Right renal cortex interstitium (tissue), 3 donors: ENCODE measurements around the gene GNB1L. TPM values are rescaled to one million over a fixed set of nuclear protein-coding genes. Genes with fewer than 3 reads are reported as not detected.

Source experiments
- DNase-seq, 3 donors: peaks; one replicate each; pipeline ENCODE4 v3.0.0-alpha.2; 2013; ENCODE audit warnings: low read depth in 3 of 3, low spot score in 2 of 3
- polyA plus RNA-seq, 3 donors: library from polyadenylated mRNA; unstranded; fragments of 120-200 nt; gene quantifications; one replicate each; pipeline ENCODE4 v1.2.1, GENCODE V29; 2013; ENCODE audit not compliant: insufficient read length in 3 of 3

Gene GNB1L
- polyA plus RNA-seq, 3 donors = 2.3 to 3.5 (median 3.2) TPM

GRCh38 chr22:19826619-19826950 is 28.1 kb downstream of the GNB1L start:
- DNase-seq = no peak

GRCh38 chr22:19825904-19826618 is 28.6 kb downstream of the GNB1L start:
- DNase-seq = no peak

DNA sequence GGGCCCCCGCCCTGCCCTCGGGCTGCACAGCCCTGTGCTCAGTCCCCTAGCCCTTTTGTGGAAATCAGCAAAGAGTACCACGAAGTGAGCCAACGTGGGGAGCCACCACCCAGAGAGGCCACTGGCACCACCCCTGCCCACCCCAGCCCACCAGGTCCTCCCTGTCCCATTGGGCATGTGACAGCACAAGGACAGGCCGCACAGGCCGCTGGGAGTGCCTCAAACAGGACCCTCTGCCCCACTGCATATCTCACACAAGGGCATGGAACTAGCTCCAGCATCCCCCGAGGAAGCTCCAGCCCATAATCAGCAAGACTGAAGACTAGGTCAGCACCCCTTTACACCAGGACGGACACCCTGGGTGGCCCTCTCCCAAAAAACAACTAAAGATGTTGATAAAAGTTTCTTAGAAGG is 29.7 kb downstream of the GNB1L start:
- no peak for DNase-seq

GRCh38 chr22:19824212-19824925 is 30.3 kb downstream of the GNB1L start:
- DNase-seq = no peak

GRCh38 chr22:19823902-19824211 is 30.8 kb downstream of the GNB1L start:
- no peak for DNase-seq

- DNase-seq = no peak
Measured at GRCh38 chr22:19823191-19823901, 31.3 kb downstream of the GNB1L start.

DNA sequence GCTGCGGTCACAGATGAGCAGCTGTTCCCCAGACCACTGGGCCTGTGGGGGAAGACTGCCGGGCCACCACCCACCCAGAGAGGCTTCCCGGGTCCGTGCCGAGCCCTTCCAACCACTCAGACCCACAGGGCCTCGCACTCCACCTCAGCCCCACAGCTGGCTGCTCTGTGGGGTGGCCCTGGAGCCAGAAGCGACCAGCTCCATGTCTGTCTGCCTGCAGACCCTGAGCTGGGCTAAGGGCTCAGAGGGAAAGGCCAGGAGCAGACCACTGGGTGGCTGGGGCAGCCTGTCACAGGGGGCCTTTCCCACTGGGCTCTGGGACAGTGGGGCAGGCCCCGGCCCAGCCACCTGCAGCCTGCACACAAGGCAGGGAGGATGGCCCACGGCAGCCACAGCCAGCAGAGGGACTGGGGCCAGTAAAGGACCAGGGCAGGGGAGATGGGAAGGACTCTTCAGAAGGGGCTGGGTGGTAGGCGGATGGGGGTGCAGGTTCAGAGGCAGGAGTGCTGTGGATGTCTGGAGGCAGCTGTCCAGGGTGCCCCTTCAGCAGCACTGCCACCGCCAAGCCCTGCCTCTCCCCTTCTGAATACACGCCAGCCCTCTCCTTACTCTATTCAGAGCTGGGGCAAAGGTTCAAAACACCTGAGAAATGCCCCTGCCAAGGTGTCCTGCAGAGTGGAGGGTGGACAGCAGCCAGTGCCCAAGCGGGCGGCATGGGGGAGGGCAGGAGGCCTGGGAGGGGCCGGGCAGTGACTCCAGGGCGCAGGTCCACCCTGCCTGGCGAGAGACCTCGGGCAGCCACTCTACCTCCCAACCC is 32.2 kb downstream of the GNB1L start:
- no peak for DNase-seq

DNA sequence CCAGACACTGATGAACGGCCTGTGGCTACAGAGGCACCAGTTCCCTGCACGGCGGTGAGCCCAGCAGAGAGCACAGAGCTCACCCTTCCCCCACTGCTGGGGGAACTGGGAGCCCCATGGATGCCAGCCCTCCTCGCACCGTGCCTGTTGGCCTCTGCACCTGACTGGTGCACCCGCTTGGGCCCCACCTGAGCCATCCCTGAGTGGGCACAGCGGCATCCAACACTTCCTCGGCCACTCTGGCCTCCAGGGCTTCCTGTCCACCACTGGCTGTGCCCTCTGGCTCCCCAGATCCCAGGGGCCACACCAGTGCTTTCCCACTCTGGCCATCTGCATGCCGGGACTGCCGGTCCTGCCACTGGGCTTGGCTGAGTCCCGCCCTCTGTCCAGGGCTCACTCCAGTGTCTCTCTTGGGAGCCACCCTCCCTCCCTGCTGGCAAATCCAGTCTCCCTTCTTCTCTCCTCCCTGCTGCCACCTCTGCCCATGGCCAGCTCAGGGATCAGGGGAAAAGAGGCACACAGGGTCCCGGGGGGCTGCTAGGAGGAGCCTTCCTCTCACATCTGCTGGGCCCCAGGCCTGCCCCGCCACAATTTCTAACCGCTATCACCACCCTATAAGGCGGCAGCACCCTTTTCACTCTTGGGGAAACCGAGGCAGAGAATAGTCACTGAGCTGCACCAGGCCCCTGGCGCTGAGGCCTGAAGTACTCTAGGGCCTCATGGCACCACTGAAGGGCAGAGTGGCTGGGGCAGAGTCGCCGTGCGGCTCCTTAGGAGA is 33.0 kb downstream of the GNB1L start:
- DNase-seq = no peak

GRCh38 chr22:19820880-19821522 is 33.7 kb downstream of the GNB1L start:
- DNase-seq = no peak

GRCh38 chr22:19819911-19820879 is 34.5 kb downstream of the GNB1L start:
- DNase-seq = no peak

GRCh38 chr22:19819208-19819910 is 35.3 kb downstream of the GNB1L start:
- no peak for DNase-seq

DNA sequence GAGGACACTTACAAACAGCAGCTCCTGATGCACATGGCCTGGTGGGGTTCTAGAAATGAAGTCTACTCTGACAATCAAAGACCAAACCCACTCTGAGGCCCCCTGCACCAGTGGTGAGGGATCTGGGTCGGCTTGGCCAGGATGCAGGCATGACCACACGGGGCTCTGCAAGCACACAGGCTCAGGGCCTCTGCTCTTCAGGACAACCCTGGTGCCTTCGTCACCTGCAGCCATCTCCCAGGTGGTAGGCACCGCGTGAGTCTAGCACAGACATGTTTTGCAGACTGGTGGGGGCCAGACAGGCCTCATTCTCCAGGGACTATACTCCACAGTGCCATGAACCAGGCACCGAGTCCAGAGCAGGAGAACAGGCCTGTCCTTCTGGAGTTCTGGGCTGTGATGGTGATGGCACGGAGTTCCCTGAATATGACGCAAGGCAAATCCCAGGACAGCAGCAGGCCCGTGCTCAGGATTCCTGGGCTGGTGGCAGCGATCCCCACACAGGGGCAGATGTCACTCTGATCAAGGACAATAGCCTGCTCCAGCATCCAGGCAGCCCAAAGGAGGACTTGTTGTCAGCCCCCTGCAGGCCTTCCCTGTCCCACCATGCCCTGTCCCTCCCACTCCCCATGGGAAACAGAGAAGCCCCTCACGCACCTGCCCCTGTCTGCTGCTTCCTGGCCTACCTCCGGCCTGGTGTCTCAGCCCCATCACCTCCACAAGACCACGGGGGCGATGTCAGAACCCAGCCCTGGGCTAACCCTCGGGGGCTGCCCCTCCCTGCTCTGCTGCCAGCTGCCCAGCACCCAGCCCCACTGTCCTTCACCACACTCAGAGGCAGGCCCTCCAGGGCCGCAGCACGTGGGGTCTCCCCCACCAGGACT is 36.1 kb downstream of the GNB1L start:
- DNase-seq = no peak

- DNase-seq = no peak
Measured at GRCh38 chr22:19816372-19817119, 38.1 kb downstream of the GNB1L start.

DNA sequence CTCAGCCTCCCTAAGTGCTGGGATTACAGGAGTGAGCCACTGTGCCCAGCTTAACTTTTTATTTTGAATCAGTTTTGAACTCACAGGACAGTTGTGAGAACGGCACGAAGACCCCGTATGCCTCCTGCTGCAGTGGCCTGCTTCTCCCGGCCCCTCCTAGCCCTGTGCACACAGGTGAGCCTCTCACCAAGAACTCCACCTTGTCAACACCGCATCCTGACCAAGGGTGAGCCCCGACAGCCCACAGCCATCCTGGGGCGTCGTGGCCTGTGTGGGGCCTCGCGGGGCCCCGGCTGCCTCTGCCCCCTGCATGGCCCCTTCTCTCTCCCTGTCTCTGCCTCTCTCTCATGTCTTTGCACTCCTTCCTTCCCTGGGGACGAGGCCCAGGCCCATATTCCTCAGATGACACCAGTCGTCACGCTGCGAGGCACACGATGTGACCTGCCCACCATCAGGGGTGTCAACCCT is 38.8 kb downstream of the GNB1L start:
- DNase-seq = no peak

DNA sequence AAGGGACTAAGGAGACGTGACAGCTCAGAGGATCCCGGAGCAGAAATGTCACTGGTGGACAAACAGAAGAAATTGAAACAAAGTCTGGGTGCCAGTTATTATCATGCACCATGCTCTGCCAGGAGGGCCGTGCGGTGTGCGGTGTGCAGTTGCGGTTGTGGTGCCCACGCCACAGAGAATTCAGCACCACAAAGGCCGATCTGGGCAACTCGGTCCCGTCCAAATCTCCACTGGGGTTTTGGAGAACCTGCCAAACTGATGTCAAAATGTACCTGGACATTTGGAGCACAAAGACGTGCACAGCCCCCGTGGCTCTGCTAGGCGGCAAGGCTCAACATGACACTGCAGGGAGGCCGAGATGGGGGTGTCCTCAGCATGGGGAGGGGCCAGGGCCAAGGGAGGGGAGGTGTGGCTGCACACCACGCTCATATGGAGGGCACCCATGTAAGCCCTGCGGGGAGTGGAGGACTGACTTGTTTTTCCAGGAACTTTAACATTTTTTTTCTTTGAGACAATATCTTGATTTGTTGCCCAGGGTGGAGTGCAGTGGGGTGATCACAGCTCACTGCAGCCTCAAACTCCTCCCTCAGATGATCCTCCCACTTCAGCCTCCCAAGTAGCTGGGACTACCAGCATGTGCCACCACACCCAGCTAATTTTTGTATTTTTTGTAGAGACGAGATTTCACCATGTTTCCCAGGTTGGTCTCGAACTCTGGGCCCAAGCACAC is 39.4 kb downstream of the GNB1L start:
- DNase-seq = no peak

DNA sequence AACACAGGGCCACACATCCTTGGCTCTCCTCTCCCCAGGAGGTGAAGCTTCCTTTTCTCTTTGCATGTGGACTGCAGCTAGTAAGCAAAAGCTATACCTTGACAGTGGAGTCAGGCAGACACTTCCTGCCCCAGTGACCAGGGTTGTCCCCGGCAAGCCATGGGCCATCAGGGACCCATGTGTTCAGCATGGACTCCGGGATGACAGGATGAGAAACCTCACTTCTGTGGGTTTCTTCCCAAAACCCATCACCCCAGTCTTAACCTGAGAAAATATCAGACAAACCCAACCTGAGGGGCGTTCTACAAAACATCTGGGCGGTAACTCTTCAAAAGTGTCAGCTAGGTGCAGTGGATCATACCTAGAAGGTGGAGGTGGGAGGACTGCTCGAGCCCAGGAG is 40.2 kb downstream of the GNB1L start:
- DNase-seq = no peak
